NCI-H69 (cell line): ENCODE results near the gene SLC1A3.
A peak's percentile ranks its signal among the peaks of the same experiment; 100 is the strongest.

Source experiments
- DNase-seq: peaks from one replicate; lab custom pipeline; 2025; lab: John Stamatoyannopoulos, UW

SLC1A3 gene

GRCh38 chr5:36599986-36600779 lies 6.2 kb upstream of the SLC1A3 start:
- DNase-seq, result no peak

GRCh38 chr5:36600917-36601527 lies 5.4 kb upstream of the SLC1A3 start:
- DNase-seq, result peak; percentile 13

DNA sequence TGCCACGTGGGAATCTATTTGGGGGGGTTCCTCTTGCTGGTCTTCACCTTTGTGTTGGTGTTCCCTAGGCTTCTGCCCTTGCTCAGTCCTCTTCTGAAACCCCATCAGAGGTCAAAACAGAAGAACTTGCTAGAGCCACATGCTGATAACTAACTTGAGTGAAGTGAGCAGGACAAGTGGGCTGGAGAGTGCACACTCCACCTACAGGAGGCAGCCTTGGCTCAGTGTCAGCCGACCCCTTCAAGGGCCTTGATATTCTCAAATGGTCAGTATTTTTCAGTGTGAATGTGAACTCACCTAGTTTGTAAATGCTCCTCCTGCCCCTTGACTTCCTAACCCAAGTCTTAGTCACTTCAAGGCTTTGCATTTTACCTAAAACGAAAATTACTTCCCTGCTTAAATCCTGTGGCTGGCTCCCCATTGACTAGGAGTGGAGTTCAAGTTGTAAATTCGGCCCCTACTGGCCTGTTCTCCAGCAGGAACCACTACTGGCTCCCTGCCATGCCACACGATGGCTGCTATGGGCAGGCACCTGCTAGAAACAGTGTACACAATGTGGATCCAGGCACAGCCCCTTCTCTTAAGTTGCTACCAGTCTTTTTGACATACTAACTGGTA lies 3.6 kb upstream of the SLC1A3 start:
- peak; percentile 5 for DNase-seq

DNA sequence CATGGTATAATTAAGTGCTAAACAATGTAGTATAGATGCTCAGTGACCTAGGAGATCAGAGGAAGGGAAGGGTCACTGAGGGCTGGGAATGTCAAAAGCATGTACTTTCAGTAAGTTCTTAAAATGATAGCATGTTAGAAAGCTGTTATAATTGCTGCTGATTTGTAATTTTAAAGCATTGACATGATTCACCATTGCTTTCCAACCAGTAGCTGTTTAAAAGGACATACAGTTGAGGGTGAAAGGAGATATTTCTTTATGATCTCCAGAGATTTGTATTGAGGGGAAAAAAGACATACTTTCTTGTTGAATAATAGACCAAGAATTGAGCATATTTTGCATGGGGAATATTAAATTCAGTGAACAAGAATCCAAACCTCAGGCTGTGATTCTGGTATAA lies 1.2 kb upstream of the SLC1A3 start:
- DNase-seq, result no peak

DNA sequence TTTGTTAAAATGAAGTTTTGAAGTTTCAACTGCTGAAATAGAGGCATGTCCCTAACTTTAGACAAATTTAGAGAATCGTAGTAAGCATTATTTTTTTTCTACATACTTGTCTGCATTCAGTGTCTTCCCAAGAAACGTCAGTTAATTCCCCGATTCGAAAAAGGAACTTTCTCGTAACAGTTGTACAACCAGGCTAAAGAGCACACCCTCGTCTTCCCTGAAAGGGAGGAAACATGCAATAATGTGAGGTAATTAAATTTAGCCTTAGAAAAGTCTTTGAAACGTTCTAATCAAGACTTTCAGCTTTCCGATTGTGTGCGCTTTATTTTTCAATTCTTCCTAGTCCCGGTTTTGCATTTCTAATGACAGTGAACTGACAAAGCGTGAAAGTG lies 374 bp upstream of the SLC1A3 start:
- no peak for DNase-seq

DNA sequence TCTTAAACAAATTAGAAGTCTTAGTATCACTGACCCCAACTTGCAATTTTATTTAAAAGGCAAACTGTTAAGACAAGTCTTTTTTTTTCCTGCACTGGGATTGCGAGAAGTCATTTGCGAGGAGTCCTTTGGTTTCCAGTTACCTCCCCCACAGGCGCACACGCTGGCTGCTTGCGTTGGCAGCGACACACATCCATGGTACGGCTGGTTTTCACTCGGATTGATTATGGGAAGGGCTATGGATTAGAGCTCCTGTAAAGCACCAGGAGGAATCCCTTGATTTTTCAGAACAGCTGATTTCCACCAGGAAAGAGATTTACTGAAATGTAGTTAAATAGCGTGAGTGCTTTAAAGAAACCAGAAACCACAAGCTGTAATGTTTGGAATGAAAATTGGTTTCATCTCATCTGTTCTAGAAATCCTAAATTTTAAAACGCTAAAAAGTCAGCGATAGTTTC lies 737 bp downstream of the SLC1A3 start:
- DNase-seq, result peak; percentile 35

DNA sequence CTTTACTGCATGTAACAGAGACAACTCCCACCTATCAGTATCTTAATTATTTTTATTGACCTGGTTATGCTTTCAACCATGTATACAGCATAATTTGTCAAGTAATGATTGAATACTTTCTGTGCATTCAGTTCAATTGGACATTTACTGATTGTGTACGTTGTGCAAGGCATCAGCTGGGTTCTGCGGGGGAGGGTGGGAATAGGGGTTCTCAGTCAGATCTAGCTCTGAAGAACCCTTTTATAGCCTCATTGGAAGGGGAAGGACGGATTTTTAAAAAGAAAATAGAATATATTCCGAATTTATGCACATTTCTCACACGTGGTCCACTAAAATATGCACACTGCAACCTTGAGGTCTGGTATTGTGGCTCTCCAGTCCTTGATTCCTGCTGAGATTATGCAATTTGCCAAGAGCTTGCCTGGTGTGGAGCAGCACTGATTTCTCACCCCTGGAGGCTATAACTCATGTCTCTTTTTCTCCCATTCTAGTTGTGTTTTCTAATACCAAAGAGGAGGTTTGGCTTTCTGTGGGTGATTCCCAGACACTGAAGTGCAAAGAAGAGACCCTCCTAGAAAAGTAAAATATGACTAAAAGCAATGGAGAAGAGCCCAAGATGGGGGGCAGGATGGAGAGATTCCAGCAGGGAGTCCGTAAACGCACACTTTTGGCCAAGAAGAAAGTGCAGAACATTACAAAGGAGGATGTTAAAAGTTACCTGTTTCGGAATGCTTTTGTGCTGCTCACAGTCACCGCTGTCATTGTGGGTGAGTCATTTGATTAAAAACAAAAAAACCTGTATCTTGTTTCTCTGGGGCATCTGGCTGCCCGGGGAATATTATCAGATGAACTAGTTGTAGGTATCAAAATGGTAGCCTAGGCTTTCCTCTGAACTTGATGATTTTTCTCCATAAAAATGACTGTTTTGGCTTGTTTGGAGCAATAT lies 1.7 kb downstream of the SLC1A3 start:
- DNase-seq, result peak; percentile 6

GRCh38 chr5:36610621-36611020 lies 4.2 kb downstream of the SLC1A3 start:
- no peak for DNase-seq

DNA sequence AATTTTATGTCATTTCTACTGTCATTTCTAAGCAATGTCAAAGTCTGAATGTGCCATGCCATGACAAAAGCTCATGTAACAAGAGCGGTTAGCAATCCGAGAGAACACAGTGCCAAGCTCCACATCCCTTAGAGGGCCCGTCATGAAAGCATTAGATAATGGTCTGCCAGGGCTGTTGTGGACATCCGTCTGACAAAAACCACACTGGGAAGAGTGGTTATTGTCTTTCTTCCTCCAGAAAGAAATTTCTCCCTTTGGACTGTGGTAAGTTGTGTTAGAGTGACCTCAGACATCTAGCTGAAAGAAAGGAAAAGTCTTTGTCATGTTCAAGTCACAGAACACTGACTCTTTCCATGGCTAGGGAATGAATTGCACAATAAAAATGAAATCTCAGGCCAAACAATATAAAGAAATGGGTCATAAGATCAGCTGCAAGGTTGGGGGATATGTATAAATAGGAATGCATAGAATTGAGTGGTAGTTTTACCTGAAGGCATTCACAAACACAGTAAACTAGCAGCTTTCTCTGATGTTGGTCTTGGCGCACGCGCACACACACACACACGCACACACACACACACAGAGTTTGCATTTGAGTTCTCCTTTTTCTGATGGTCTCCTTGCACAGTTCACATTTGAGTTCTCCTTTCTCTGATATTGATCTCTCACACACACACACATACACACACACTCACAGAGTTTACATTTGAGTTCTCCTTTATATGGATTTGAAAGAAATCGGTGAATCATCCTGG lies 5.3 kb downstream of the SLC1A3 start:
- DNase-seq, result no peak

- DNase-seq, result no peak
Observed at GRCh38 chr5:36613241-36613640, 6.8 kb downstream of the SLC1A3 start.

DNA sequence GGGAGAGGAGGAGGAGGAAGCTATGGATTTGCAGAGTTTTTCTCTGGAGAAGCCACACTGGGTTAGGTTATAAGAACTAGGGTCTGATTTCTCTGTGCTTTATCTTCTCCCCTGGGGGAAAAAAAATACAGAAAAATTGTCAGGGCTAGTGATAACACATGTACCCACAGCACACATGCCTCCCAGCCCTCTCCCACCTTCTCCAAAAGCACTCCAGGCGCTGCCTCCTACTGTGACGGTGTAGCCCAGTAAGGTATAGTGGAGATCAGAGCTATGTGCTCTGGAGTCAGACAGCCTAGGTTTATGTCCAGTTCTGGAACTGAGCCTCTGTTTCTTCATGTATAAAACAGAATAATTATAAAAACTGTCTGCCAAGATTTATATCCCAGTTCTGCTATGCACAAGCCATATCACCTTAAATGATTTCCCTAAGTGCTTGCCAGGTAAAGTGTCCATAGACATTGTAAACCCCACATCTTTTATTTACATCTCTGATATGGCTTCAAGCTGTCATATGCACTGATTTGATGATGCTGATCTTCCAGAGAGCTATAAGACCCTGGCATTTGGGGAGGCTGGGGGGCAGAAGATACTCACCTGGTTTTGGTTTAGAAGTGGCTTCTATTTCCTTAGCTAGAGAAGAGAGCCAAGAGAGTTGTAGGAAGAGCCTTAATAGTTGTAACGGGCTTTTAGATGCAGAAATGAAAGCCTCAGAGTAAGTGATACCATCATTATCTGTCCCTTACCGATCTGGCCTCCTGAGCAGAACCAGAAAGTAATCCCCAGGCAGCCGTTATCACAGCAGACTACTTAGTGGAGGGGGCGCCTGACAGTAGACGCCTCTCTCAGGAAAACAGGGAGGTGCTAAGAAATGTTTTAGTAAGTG lies 7.6 kb downstream of the SLC1A3 start:
- DNase-seq, result no peak

DNA sequence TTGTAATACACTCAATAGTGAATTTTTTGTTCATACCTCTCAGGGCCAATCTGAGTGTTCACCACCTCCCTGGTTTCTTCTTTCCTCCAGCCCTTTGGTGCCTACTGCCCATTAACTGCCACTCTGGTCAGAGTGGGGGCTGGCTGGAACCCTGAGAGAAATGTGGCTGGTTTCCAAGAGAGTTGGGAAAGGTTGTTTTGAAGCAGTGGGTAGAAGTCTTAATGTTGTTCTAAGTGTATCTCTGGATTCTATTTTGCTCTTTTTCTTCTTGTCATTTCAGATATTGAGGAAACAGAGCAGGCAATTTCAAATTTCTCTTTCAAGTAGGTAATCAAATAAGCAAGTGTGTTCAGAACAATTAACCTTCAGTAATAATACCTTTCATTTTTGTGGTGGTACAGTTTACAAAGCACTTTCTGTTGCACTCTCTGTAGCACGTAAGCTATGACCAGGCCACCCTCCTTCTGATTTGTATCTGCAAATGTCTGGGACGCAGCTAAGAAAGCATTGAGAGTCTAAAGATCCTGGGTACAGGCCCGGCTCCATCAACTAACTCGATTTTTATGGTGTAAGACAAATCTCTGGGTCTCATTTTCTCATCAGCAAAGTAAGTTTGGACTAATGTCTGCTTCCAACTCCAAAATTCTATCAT lies 8.4 kb downstream of the SLC1A3 start:
- no peak for DNase-seq

GRCh38 chr5:36619012-36619635 lies 12.7 kb downstream of the SLC1A3 start:
- DNase-seq, result no peak

DNA sequence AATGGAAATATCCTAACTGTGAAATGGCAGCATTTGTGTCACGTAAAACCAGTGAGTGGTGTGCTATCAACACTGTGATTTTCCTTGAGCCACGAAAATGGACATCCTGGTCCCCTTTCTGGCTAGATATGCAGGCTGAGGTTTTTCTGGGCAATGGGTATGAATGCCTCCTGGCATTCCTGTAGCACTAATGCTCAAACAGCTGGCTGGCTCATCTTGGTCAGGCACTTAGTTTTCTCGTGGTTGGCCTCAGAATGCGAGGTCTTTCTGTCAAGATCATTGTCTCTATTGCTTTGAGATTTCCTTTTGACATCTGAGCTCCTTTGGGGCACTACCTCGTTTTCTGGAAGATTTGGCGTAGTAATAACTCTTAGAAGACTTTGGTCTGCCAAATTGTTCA lies 15.6 kb downstream of the SLC1A3 start:
- DNase-seq, result no peak

- DNase-seq, result no peak
Observed at GRCh38 chr5:36623832-36624231, 17.4 kb downstream of the SLC1A3 start.

- no peak for DNase-seq
Observed at GRCh38 chr5:36624277-36624676, 17.9 kb downstream of the SLC1A3 start.

- DNase-seq, result no peak
Observed at GRCh38 chr5:36628695-36629094, 22.3 kb downstream of the SLC1A3 start.

GRCh38 chr5:36629729-36630128 lies 23.3 kb downstream of the SLC1A3 start:
- no peak for DNase-seq
